Heart right ventricle (tissue), 16 donors: Measurements from ENCODE around the gene ATRNL1. TPM values are rescaled to one million over a fixed set of nuclear protein-coding genes. Genes with fewer than 3 reads are reported as not detected.

Source experiments
- ATAC-seq, 8 donors: fragments of 200-7000 bp; cut with Tn5 transposase; one replicate each; pipeline ENCODE4 v1.9.1; 2020; ENCODE audit warnings: mild to moderate bottlenecking in 8 of 8, moderate library complexity in 8 of 8, moderate number of reproducible peaks in 1 of 8
- DNase-seq, 2 donors: peaks; one replicate each; pipeline ENCODE4 v3.0.0-alpha.2; 2020
- H3K27ac ChIP-seq, 10 donors: fragments of 200-600 bp; sonication (generic) in 2 of 10; one replicate each; pipeline versions ENCODE4 v1.5.0 to v1.8.0; 2020 to 2022; ENCODE audit warnings: mild to moderate bottlenecking in 3 of 10
- H3K27me3 ChIP-seq, 7 donors: fragments of 200-600 bp; one replicate each; pipeline ENCODE4 v1.8.0; 2021 to 2022; ENCODE audit warnings: mild to moderate bottlenecking in 2 of 7
- H3K36me3 ChIP-seq, 9 donors: fragments of 200-600 bp; sonication (generic) in 1 of 9; one replicate each; pipeline versions ENCODE4 v1.5.0 to v1.8.0; 2020 to 2022; ENCODE audit warnings: mild to moderate bottlenecking in 2 of 9
- H3K4me1 ChIP-seq, 9 donors: fragments of 200-600 bp; sonication (generic) in 1 of 9; one replicate each; pipeline versions ENCODE4 v1.5.0 to v1.8.0; 2020 to 2022; ENCODE audit warnings: mild to moderate bottlenecking in 4 of 9
- H3K4me3 ChIP-seq, 10 donors: fragments of 200-600 bp; sonication (generic) in 2 of 10; one replicate each; pipeline versions ENCODE4 v1.5.0 to v1.8.0; 2020 to 2022; ENCODE audit warnings: mild to moderate bottlenecking in 7 of 10, moderate library complexity in 2 of 10
- H3K9me3 ChIP-seq, 11 donors: fragments of 200-600 bp in 10 of 11; sonication (generic) in 2 of 11; one replicate each; pipeline versions ENCODE4 v1.5.0 to v1.8.0; 2013 to 2022; ENCODE audit warnings: mild to moderate bottlenecking in 2 of 11, control low read depth in 1 of 11, moderate library complexity in 1 of 11
- WGBS, 2 donors: extraction: QIAGEN DNeasy Blood & Tissue Kit; methylation state at CpG; one replicate each; pipeline ENCODE4 v1.1.7; 2013; ENCODE audit warnings: inconsistent platforms in 1 of 2; 5-methylcytosine and 5-hydroxymethylcytosine counted together
- intact Hi-C, 10 donors: fragments of 100-400 bp; cut with DNase I; formaldehyde crosslinking; loops; one replicate each; pipeline versions ENCODE4 v1.11.1 to v1.14.2; 2022
- polyA plus RNA-seq, 2 donors: library from polyadenylated mRNA; stranded (reverse); fragments of 200-250 nt; gene quantifications; one replicate each; pipeline ENCODE4 v1.2.3, GENCODE V29; 2013
- total RNA-seq, 10 donors: library from RNA; stranded (reverse); fragmentation: NEBNext Ultra II Directional in 3 of 10; extraction: Animal tissue kit (Norgen Biotek cat#: 25700) in 3 of 10; gene quantifications; one replicate each; pipeline versions ENCODE4 v1.2.1 to v1.2.4, GENCODE V29; 2021 to 2023
- TF ChIP-seq, protein P1 (sequence below), 9 donors: fragments of 200-600 bp; sonication (generic) in 2 of 9; IDR thresholded peaks; one replicate each; pipeline versions ENCODE4 v1.5.0 to v1.8.0; 2021 to 2022; ENCODE audit warnings: antibody characterized with exemption in 9 of 9, mild to moderate bottlenecking in 5 of 9, moderate library complexity in 1 of 9
- donor health status: Arrhythmogenic right ventricular cardiomyopathy.
- donor health status: ischemic (EF 13 %, LVEDD 7.1; RV severe dilation, severe dysfunction).
- donor health status: healthy with polysubstance abuse.
- donor health status: DM: no; HTN: yes; CAD: no.
- donor health status: DM: no; HTN: no; CAD: no.
- donor health status: ischemic (EF 25% LVEDD 6.9; RV normal size, moderate dysfunction).
- donor health status: ischemic (EF 25% LVEDD 5.7; RV mildly dilated, moderate dysfunction).
- donor health status: healthy.
- donor health status: DM: yes; HTN: yes; CAD: no.
- donor health status: Ischemic cardiomyopathy.
- donor health status: ischemic (EF 35%, LVEDD 5.7; RV mildly dilated, moderate dysfunction).
- donor health status: nonischemic (EF 11% LVEDD 7.7; RV severe dilation, severe dysfunction).
- donor health status: DM: yes; HTN: yes; CAD: no.
- donor health status: PGD.
- donor health status: ischemic (EF 29% LVEDD 5.4; RV normal size, mild dysfunction).
- donor health status: nonischemic (EF 23%, LVEDD 6.1; RV moderate dilation, normal function).

ATRNL1 gene
- total and polyA plus RNA-seq, 12 donors: 0.06 to 22.4 (median 8.1) TPM; not detected in 1

DNA sequence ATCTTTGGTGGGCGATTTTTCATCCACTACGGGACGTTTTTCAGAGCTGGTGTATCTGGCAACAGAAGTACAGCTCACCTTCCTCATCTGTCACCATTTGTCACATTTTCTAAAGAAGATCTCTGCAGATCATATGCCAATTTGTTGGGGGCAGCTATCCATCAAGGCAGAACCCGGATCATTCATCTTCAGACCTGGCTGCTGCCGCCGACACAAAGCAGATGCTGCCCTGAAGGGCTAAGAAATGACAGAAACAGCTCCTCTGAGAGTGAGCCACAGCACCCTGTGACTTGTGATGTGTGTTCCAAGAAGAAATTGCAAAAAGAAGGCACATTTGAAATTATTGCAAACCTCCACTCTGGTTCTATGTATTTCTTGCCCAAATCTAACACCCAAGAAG, 888.9 kb downstream of the ATRNL1 start:
- ATAC-seq (no peak), DNase-seq (no peak)
- intact Hi-C loops: no loop called here
- peaks cover 0 to 39% (median 5%) of the 10 kb centered on the region in 11 donors for H3K9me3 ChIP-seq
- H3K4me3 ChIP-seq: no peak overlapping the region
- H3K36me3 ChIP-seq: no peaks in the 10 kb centered on the region
- no peaks in the 10 kb centered on the region for H3K27me3 ChIP-seq
- WGBS, 2 donors: 80 to 87% methylated on average over 6 of the region's 6 CpGs
- no peak overlapping the region for H3K27ac ChIP-seq
- H3K4me1 ChIP-seq: no peaks in the 10 kb centered on the region
- TF ChIP-seq, protein P1, sequence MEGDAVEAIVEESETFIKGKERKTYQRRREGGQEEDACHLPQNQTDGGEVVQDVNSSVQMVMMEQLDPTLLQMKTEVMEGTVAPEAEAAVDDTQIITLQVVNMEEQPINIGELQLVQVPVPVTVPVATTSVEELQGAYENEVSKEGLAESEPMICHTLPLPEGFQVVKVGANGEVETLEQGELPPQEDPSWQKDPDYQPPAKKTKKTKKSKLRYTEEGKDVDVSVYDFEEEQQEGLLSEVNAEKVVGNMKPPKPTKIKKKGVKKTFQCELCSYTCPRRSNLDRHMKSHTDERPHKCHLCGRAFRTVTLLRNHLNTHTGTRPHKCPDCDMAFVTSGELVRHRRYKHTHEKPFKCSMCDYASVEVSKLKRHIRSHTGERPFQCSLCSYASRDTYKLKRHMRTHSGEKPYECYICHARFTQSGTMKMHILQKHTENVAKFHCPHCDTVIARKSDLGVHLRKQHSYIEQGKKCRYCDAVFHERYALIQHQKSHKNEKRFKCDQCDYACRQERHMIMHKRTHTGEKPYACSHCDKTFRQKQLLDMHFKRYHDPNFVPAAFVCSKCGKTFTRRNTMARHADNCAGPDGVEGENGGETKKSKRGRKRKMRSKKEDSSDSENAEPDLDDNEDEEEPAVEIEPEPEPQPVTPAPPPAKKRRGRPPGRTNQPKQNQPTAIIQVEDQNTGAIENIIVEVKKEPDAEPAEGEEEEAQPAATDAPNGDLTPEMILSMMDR (IDR thresholded peaks at IDR 0.05): no peak

DNA sequence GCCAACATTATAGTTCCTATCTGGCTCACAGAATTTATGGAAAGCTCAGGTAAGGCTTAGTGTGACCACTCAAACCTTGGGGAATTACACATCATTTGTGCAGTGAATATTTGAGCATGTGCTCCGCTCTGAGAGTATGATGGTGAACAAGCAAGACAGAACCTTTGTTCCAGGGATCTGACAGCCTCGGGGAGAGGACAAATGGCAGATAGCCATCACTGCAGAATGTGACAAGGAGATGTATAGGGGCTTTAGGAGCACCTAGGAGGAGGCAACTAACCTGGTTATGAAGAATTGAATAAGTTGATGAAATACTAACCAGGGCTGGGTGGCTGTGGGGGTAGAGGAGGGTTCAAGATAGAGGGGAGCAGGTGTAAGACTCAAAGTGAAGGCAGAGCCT, 889.4 kb downstream of the ATRNL1 start:
- Histone ChIP-seq H3K36me3 (no peaks in the 10 kb centered on the region), H3K27me3 (no peaks in the 10 kb centered on the region), H3K4me1 (no peaks in the 10 kb centered on the region), H3K4me3 (no peak overlapping the region), H3K9me3 (peaks cover 0 to 42% (median 5%) of the 10 kb centered on the region in 11 donors), H3K27ac (no peak overlapping the region)
- TF ChIP-seq, protein P1 (IDR thresholded peaks at IDR 0.05): no peak
- intact Hi-C loops: no loop called here
- ATAC-seq (no peak), DNase-seq (no peak)
- 89 to 91% methylated on average over 2 of the region's 2 CpGs for WGBS, 2 donors

DNA sequence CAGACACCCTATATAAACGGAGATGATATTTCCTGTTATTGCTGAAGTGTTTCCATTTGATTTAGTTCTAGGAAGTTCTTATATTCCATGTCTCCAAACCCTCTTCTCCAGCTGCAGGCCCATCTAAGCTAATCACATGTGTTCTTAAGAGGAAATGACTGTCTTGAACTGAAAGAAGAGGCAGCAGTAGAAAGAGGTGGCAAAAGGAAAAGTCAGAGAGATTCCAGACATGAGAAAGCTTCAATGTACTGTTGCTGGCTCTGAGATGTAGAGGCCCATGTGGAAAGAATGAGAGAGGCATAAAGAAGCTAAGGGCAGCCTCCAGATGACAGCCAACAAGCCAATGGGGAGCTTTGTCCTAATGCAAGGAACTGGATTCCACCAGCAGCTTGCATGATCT, 892.6 kb downstream of the ATRNL1 start:
- ATAC-seq: no peak
- H3K4me1 ChIP-seq: no peaks in the 10 kb centered on the region
- intact Hi-C loops: no loop called here
- TF ChIP-seq, protein P1 (IDR thresholded peaks at IDR 0.05): no peak
- H3K4me3 ChIP-seq: no peak overlapping the region
- 35 to 63% methylated on average over 1 of the region's 1 CpG for WGBS, 2 donors
- H3K9me3 ChIP-seq: peaks cover 0 to 42% (median 5%) of the 10 kb centered on the region in 11 donors
- no peaks in the 10 kb centered on the region for H3K27me3 ChIP-seq
- no peaks in the 10 kb centered on the region for H3K36me3 ChIP-seq
- no peak overlapping the region for H3K27ac ChIP-seq
- DNase-seq: no peak

DNA sequence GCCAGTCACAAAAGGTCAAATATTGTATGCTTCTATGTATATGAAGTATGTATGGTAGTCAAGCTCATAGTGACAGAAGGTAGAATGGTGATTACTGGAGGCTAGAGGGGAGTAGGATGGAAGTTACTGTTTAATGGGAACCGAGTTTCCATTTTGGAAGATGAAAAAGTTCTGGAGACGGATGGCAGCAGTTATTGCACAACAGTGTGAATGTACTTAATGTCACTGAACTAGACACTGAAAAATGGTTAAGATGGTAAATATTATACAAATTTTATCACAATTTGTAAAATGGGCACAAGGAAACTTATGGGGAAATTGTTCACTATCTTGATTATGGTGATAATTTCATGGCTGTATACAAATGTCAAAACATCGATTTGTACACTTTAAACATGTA, 895.2 kb downstream of the ATRNL1 start:
- Histone ChIP-seq H3K4me1 (no peaks in the 10 kb centered on the region), H3K27ac (no peak overlapping the region), H3K36me3 (no peaks in the 10 kb centered on the region), H3K9me3 (peaks cover 0 to 42% (median 8%) of the 10 kb centered on the region in 11 donors), H3K27me3 (no peaks in the 10 kb centered on the region), H3K4me3 (no peak overlapping the region)
- ATAC-seq (no peak), DNase-seq (no peak)
- intact Hi-C loops: no loop called here
- WGBS, 2 donors: 89 to 91% methylated on average over 3 of the region's 3 CpGs
- TF ChIP-seq, protein P1 (IDR thresholded peaks at IDR 0.05): no peak
